Neural progenitor cell (in vitro differentiated cells): ENCODE measurements around the gene SLC25A34. TPM values are rescaled to one million over a fixed set of nuclear protein-coding genes. Genes with fewer than 3 reads are reported as not detected.

Experiments
- DNase-seq: peaks from one replicate; pipeline ENCODE4 v3.0.0-alpha.2; 2016; ENCODE audit warnings: low spot score
- H2AFZ ChIP-seq: fragments of 200-600 bp; sonication (generic); replicated peaks from 2 replicates; pipeline ENCODE4 v1.6.1; 2016; ENCODE audit warnings: antibody characterized with exemption
- H3F3A ChIP-seq: fragments of 200-600 bp; sonication (generic); 2 replicates; pipeline ENCODE4 v1.6.1; 2016; ENCODE audit warnings: antibody characterized with exemption, low read depth
- H3K27ac ChIP-seq: fragments of 200-600 bp; sonication (generic); 2 replicates; pipeline ENCODE4 v1.5.1; 2016; ENCODE audit warnings: mild to moderate bottlenecking
- H3K27me3 ChIP-seq: fragments of 200-600 bp; sonication (generic); 2 replicates; pipeline ENCODE4 v1.6.1; 2016; ENCODE audit warnings: mild to moderate bottlenecking, moderate library complexity
- H3K36me3 ChIP-seq: fragments of 200-600 bp; sonication (generic); 2 replicates; pipeline ENCODE4 v1.5.1; 2016
- H3K4me1 ChIP-seq: fragments of 200-600 bp; sonication (generic); 2 replicates; pipeline ENCODE4 v1.6.1; 2016; ENCODE audit warnings: mixed run types
- H3K4me2 ChIP-seq: fragments of 200-600 bp; sonication (generic); 2 replicates; pipeline ENCODE4 v1.6.1; 2016
- H3K4me3 ChIP-seq: fragments of 200-600 bp; sonication (generic); 2 replicates; pipeline ENCODE4 v1.5.1; 2016
- H3K79me2 ChIP-seq: fragments of 200-600 bp; sonication (generic); 2 replicates; pipeline ENCODE4 v1.6.1; 2016; ENCODE audit warnings: low read depth
- H3K9ac ChIP-seq: fragments of 200-600 bp; sonication (generic); 2 replicates; pipeline ENCODE4 v1.6.1; 2016
- H3K9me3 ChIP-seq: fragments of 200-600 bp; sonication (generic); 2 replicates; pipeline ENCODE4 v1.5.1; 2016; ENCODE audit warnings: low read depth
- H4K20me1 ChIP-seq: fragments of 200-600 bp; sonication (generic); 2 replicates; pipeline ENCODE4 v1.6.1; 2016; ENCODE audit warnings: low read depth
- H3K27ac Mint-ChIP-seq: 3 replicates; pipeline ENCODE4 v1.8.0; 2021; ENCODE audit warnings: mixed read lengths
- H3K27me3 Mint-ChIP-seq: 2 replicates; pipeline ENCODE4 v1.8.0; 2022; ENCODE audit warnings: low read depth, mild to moderate bottlenecking, inconsistent platforms, moderate library complexity, mixed read lengths; ENCODE audit not compliant: insufficient read depth
- H3K36me3 Mint-ChIP-seq: 3 replicates; pipeline ENCODE4 v1.8.0; 2021; ENCODE audit warnings: mixed read lengths
- H3K4me1 Mint-ChIP-seq: 3 replicates; pipeline ENCODE4 v1.8.0; 2021; ENCODE audit warnings: mixed read lengths
- H3K4me3 Mint-ChIP-seq: 3 replicates; pipeline ENCODE4 v1.8.0; 2021; ENCODE audit warnings: mild to moderate bottlenecking, moderate library complexity, mixed read lengths
- H3K9me3 Mint-ChIP-seq: 3 replicates; pipeline ENCODE4 v1.8.0; 2020; ENCODE audit warnings: mixed read lengths
- CTCF ChIP-seq: fragments of 200-600 bp; sonication (generic); IDR thresholded peaks from 2 replicates; pipeline ENCODE4 v1.5.1; 2017; ENCODE audit warnings: antibody characterized with exemption, mild to moderate bottlenecking
- EZH2 ChIP-seq: fragments of 200-600 bp; sonication (generic); IDR thresholded peaks from 2 replicates; pipeline ENCODE4 v1.6.1; 2017; ENCODE audit warnings: antibody characterized with exemption, mild to moderate bottlenecking, moderate library complexity
- EZH2phosphoT487 ChIP-seq: fragments of 200-600 bp; sonication (generic); IDR thresholded peaks from 2 replicates; pipeline ENCODE4 v1.6.1; 2017; ENCODE audit warnings: antibody characterized with exemption
- total RNA-seq: library from RNA; depleted of rRNA; stranded (reverse); fragments of >200 nt; gene quantifications from 2 replicates; pipeline ENCODE4 v1.2.3, GENCODE V29; 2015; ENCODE audit warnings: low replicate concordance

The SLC25A34 gene
- 0.34 and 2.2 TPM in 2 replicates for total RNA-seq

- no peaks in the 10 kb centered on the region for H3K9me3 Mint-ChIP-seq
- peaks cover 3% of the 10 kb centered on the region for H3K27me3 Mint-ChIP-seq
- Histone ChIP-seq H4K20me1 (no peaks in the 10 kb centered on the region), H3K27me3 (no peaks in the 10 kb centered on the region), H3K4me1 (peaks cover 5% of the 10 kb centered on the region), H3K79me2 (no peaks in the 10 kb centered on the region), H3K27ac (no peak within 1 kb of the TSS), H3K4me3 (no peak within 1 kb of the TSS), H3K36me3 (no peaks in the 10 kb centered on the region), H3K9ac (no peak within 1 kb of the TSS), H3K9me3 (no peaks in the 10 kb centered on the region), H2AFZ (no peak within 1 kb of the TSS), H3F3A (peaks cover 4% of the 10 kb centered on the region), H3K4me2 (no peak within 1 kb of the TSS)
- H3K4me1 Mint-ChIP-seq, result peaks cover 18% of the 10 kb centered on the region
- H3K27ac Mint-ChIP-seq, result no peak within 1 kb of the TSS
- TF ChIP-seq EZH2phosphoT487, result no peak
- no peak for TF ChIP-seq CTCF
- TF ChIP-seq EZH2, result no peak
- H3K36me3 Mint-ChIP-seq, result peaks cover 3% of the 10 kb centered on the region
- no peak for DNase-seq
- H3K4me3 Mint-ChIP-seq, result no peak within 1 kb of the TSS
These were observed at the start of gene SLC25A34 for GRCh38 chr1:15736038-15736891. TSS of gene SLC25A34 (plus strand) at chr1:15736258. CDS start at chr1:15736486, 228 bp downstream.

- Histone ChIP-seq H3K27ac (no peak overlapping the region), H4K20me1 (peaks cover 20% of the 10 kb centered on the region), H3K36me3 (no peaks in the 10 kb centered on the region), H3F3A (no peaks in the 10 kb centered on the region), H3K4me1 (peaks cover 11% of the 10 kb centered on the region), H3K4me2 (no peak overlapping the region), H3K4me3 (no peak overlapping the region), H3K9ac (no peak overlapping the region), H3K79me2 (peaks cover 82% of the 10 kb centered on the region), H3K9me3 (no peaks in the 10 kb centered on the region), H3K27me3 (no peaks in the 10 kb centered on the region), H2AFZ (no peak overlapping the region)
- Mint-ChIP-seq H3K9me3 (no peaks in the 10 kb centered on the region), H3K27ac (no peak overlapping the region), H3K4me1 (peaks cover 17% of the 10 kb centered on the region), H3K4me3 (no peak overlapping the region), H3K27me3 (peaks cover 4% of the 10 kb centered on the region), H3K36me3 (peaks cover 22% of the 10 kb centered on the region)
- DNase-seq, result no peak
- no peak for TF ChIP-seq EZH2phosphoT487
- TF ChIP-seq CTCF, result no peak
- TF ChIP-seq EZH2, result no peak
These were observed 48.6 kb upstream of the SLC25A34 start for GRCh38 chr1:15687446-15687845.

- TF ChIP-seq EZH2phosphoT487, result no peak
- no peak for TF ChIP-seq EZH2
- TF ChIP-seq CTCF, result no peak
- H3K4me3 ChIP-seq, result no peak overlapping the region
- no peaks in the 10 kb centered on the region for H3K9me3 ChIP-seq
- Mint-ChIP-seq H3K27me3 (no peaks in the 10 kb centered on the region), H3K4me1 (peaks cover 8% of the 10 kb centered on the region), H3K27ac (no peak overlapping the region), H3K36me3 (peaks cover 24% of the 10 kb centered on the region), H3K9me3 (no peaks in the 10 kb centered on the region), H3K4me3 (no peak overlapping the region)
- H3K27me3 ChIP-seq, result no peaks in the 10 kb centered on the region
- H3K4me1 ChIP-seq, result peaks cover 4% of the 10 kb centered on the region
- no peak for DNase-seq
- H3K79me2 ChIP-seq, result peaks cover 94% of the 10 kb centered on the region
- no peak overlapping the region for H3K9ac ChIP-seq
- H3K36me3 ChIP-seq, result no peaks in the 10 kb centered on the region
- H3F3A ChIP-seq, result no peaks in the 10 kb centered on the region
- H2AFZ ChIP-seq, result no peak overlapping the region
- no peak overlapping the region for H3K4me2 ChIP-seq
- H4K20me1 ChIP-seq, result peaks cover 22% of the 10 kb centered on the region
- no peak overlapping the region for H3K27ac ChIP-seq
These were observed 45.7 kb upstream of the SLC25A34 start for GRCh38 chr1:15690317-15690716.
